Measurements from ENCODE around the gene HNRNPC. TPM values are rescaled to one million over a fixed set of nuclear protein-coding genes. Genes with fewer than 3 reads are reported as not detected.

The HNRNPC gene
- total and polyA plus RNA-seq, 2 experiments from 2014 or later = 513 to 800 TPM

- H3K36me3 ChIP-seq (replicated peaks; ENCODE audit: insufficient read depth, low read depth) = peaks cover 4% of the 10 kb centered on the region
- no peak overlapping the region for H3K27ac ChIP-seq
- TF ChIP-seq EZH2 (IDR thresholded peaks at IDR 0.05; ENCODE audit: borderline replicate concordance) (no peak), EZH2phosphoT487 (IDR thresholded peaks at IDR 0.05; ENCODE audit: low read depth, severe bottlenecking, unreplicated experiment) (no peak)
- TF ChIP-seq, protein P1, sequence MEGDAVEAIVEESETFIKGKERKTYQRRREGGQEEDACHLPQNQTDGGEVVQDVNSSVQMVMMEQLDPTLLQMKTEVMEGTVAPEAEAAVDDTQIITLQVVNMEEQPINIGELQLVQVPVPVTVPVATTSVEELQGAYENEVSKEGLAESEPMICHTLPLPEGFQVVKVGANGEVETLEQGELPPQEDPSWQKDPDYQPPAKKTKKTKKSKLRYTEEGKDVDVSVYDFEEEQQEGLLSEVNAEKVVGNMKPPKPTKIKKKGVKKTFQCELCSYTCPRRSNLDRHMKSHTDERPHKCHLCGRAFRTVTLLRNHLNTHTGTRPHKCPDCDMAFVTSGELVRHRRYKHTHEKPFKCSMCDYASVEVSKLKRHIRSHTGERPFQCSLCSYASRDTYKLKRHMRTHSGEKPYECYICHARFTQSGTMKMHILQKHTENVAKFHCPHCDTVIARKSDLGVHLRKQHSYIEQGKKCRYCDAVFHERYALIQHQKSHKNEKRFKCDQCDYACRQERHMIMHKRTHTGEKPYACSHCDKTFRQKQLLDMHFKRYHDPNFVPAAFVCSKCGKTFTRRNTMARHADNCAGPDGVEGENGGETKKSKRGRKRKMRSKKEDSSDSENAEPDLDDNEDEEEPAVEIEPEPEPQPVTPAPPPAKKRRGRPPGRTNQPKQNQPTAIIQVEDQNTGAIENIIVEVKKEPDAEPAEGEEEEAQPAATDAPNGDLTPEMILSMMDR (IDR thresholded peaks at IDR 0.05; ENCODE audit: poor library complexity) = no peak
- no peak overlapping the region for H3K4me3 ChIP-seq
- no peaks in the 10 kb centered on the region for H3K9me2 ChIP-seq (replicated peaks; ENCODE audit: insufficient read depth)
- no peaks in the 10 kb centered on the region for H3K27me3 ChIP-seq
- no peaks in the 10 kb centered on the region for H3K4me1 ChIP-seq (ENCODE audit: insufficient read depth)
- H3K9me3 ChIP-seq (ENCODE audit: low read depth) = no peaks in the 10 kb centered on the region
- H3K79me2 ChIP-seq = peaks cover 51% of the 10 kb centered on the region
- H3K4me2 ChIP-seq = no peak overlapping the region
- peaks cover 63% of the 10 kb centered on the region for H4K20me1 ChIP-seq (ENCODE audit: insufficient read depth, poor library complexity, severe bottlenecking)
- WGBS (ENCODE audit: low lambda C conversion rate, missing lambda C conversion rate) = 90% methylated on average over 1 of the region's 1 CpG
- DNase-seq (ENCODE audit: low spot score) = no peak
- no peak overlapping the region for H2AFZ ChIP-seq
These were observed 59.2 kb downstream of the HNRNPC start for GRCh38 chr14:21210023-21210422.

- Histone ChIP-seq H3K9me2 (replicated peaks; ENCODE audit: insufficient read depth) (no peaks in the 10 kb centered on the region), H3K4me1 (ENCODE audit: insufficient read depth) (no peaks in the 10 kb centered on the region), H3K9me3 (ENCODE audit: low read depth) (no peaks in the 10 kb centered on the region), H3K27ac (no peak overlapping the region), H3K79me2 (peaks cover 42% of the 10 kb centered on the region), H3K4me3 (no peak overlapping the region), H3K27me3 (no peaks in the 10 kb centered on the region), H2AFZ (no peak overlapping the region), H3K36me3 (replicated peaks; ENCODE audit: insufficient read depth, low read depth) (peaks cover 4% of the 10 kb centered on the region), H4K20me1 (ENCODE audit: insufficient read depth, poor library complexity, severe bottlenecking) (peaks cover 55% of the 10 kb centered on the region), H3K4me2 (no peak overlapping the region)
- WGBS (ENCODE audit: low lambda C conversion rate, missing lambda C conversion rate) = 96% methylated on average over 1 of the region's 1 CpG
- no peak for DNase-seq (ENCODE audit: low spot score)
- TF ChIP-seq EZH2phosphoT487 (IDR thresholded peaks at IDR 0.05; ENCODE audit: low read depth, severe bottlenecking, unreplicated experiment) (no peak), EZH2 (IDR thresholded peaks at IDR 0.05; ENCODE audit: borderline replicate concordance) (no peak)
- TF ChIP-seq, protein P1 (IDR thresholded peaks at IDR 0.05; ENCODE audit: poor library complexity) = no peak
These were observed 60.1 kb downstream of the HNRNPC start for GRCh38 chr14:21209185-21209584.

- Histone ChIP-seq H3K79me2 (peaks cover 36% of the 10 kb centered on the region), H3K4me3 (no peak overlapping the region), H3K4me1 (ENCODE audit: insufficient read depth) (no peaks in the 10 kb centered on the region), H3K9me2 (replicated peaks; ENCODE audit: insufficient read depth) (no peaks in the 10 kb centered on the region), H3K27me3 (no peaks in the 10 kb centered on the region), H4K20me1 (ENCODE audit: insufficient read depth, poor library complexity, severe bottlenecking) (peaks cover 48% of the 10 kb centered on the region), H2AFZ (no peak overlapping the region), H3K36me3 (replicated peaks; ENCODE audit: insufficient read depth, low read depth) (peaks cover 4% of the 10 kb centered on the region), H3K4me2 (no peak overlapping the region), H3K27ac (no peak overlapping the region), H3K9me3 (ENCODE audit: low read depth) (no peaks in the 10 kb centered on the region)
- 98% methylated on average over 4 of the region's 4 CpGs for WGBS (ENCODE audit: low lambda C conversion rate, missing lambda C conversion rate)
- TF ChIP-seq, protein P1 (IDR thresholded peaks at IDR 0.05; ENCODE audit: poor library complexity) = no peak
- TF ChIP-seq EZH2 (IDR thresholded peaks at IDR 0.05; ENCODE audit: borderline replicate concordance) (no peak), EZH2phosphoT487 (IDR thresholded peaks at IDR 0.05; ENCODE audit: low read depth, severe bottlenecking, unreplicated experiment) (no peak)
- no peak for DNase-seq (ENCODE audit: low spot score)
These were observed 60.7 kb downstream of the HNRNPC start for GRCh38 chr14:21208554-21208953.
